ENCODE measurements around the gene SLC45A1. TPM values are rescaled to one million over a fixed set of nuclear protein-coding genes. Genes with fewer than 3 reads are reported as not detected.

SLC45A1 gene
- total RNA-seq, 3 donors from 2014 or later = 0.73 to 3.6 (median 1.9) TPM

DNA sequence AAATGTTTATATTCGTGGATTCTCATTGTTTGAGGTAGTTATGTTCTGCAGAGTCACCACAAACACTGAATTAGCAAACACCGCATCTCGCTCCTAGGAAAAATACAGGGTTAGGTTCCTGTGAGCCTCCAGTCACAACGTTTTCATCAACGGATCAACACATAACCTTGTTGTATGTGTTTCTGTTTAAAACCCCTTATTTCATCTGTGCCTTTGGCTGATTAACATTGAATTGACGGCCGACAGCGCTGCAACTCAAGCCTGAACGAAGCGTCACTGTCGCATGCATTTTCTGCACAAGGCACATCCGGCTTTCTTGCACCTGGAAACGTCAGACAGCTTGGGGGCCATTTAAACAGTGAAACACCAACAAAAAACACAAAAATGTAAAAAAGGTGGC, 8.4 kb downstream of the SLC45A1 start:
- no peaks in the 10 kb centered on the region for H3K36me3 ChIP-seq
- no peak for DNase-seq (ENCODE audit: low spot score in 2 of 2)
- intact Hi-C loops (cut with DNase I; ENCODE audit: low total_unique reads) = no loop called here
- H3K27me3 ChIP-seq = no peaks in the 10 kb centered on the region
- TF ChIP-seq, protein P1, sequence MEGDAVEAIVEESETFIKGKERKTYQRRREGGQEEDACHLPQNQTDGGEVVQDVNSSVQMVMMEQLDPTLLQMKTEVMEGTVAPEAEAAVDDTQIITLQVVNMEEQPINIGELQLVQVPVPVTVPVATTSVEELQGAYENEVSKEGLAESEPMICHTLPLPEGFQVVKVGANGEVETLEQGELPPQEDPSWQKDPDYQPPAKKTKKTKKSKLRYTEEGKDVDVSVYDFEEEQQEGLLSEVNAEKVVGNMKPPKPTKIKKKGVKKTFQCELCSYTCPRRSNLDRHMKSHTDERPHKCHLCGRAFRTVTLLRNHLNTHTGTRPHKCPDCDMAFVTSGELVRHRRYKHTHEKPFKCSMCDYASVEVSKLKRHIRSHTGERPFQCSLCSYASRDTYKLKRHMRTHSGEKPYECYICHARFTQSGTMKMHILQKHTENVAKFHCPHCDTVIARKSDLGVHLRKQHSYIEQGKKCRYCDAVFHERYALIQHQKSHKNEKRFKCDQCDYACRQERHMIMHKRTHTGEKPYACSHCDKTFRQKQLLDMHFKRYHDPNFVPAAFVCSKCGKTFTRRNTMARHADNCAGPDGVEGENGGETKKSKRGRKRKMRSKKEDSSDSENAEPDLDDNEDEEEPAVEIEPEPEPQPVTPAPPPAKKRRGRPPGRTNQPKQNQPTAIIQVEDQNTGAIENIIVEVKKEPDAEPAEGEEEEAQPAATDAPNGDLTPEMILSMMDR (IDR thresholded peaks at IDR 0.05) = no peak
- no peak for TF ChIP-seq POLR2A (IDR thresholded peaks at IDR 0.05)
- no peak for TF ChIP-seq POLR2AphosphoS5 (IDR thresholded peaks at IDR 0.05)
- no peaks in the 10 kb centered on the region for H3K4me1 ChIP-seq
- no peaks in the 10 kb centered on the region for H3K9me3 ChIP-seq
- H3K27ac ChIP-seq = no peak overlapping the region
- no peak overlapping the region for H3K4me3 ChIP-seq

DNA sequence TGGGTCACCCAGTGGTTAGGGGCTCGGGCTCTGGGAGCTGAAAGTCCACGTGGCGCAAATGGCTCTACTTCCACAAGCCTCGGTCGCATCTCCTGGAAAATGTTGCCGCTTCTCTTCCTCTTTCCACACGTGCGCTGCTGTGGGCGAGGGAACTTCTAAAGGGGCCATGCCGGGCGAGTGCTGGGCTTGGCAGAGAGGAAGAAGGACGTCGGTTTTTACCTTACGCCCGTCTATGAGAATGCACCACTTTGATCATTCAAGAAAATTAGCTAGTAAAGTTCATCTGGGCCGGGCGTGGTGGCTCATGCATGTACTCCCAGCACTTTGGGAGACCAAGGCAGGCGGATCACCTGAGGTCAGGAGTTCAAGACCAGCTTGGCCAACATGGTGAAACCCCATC, 10.4 kb downstream of the SLC45A1 start:
- H3K27me3 ChIP-seq = no peaks in the 10 kb centered on the region
- H3K36me3 ChIP-seq = no peaks in the 10 kb centered on the region
- intact Hi-C loops (cut with DNase I; ENCODE audit: low total_unique reads) = no loop called here
- no peak overlapping the region for H3K4me3 ChIP-seq
- H3K27ac ChIP-seq = no peak overlapping the region
- no peaks in the 10 kb centered on the region for H3K4me1 ChIP-seq
- no peak for DNase-seq (ENCODE audit: low spot score in 2 of 2)
- TF ChIP-seq POLR2A (IDR thresholded peaks at IDR 0.05) (no peak), POLR2AphosphoS5 (IDR thresholded peaks at IDR 0.05) (no peak)
- TF ChIP-seq, protein P1 (IDR thresholded peaks at IDR 0.05) = no peak
- H3K9me3 ChIP-seq = no peaks in the 10 kb centered on the region

DNA sequence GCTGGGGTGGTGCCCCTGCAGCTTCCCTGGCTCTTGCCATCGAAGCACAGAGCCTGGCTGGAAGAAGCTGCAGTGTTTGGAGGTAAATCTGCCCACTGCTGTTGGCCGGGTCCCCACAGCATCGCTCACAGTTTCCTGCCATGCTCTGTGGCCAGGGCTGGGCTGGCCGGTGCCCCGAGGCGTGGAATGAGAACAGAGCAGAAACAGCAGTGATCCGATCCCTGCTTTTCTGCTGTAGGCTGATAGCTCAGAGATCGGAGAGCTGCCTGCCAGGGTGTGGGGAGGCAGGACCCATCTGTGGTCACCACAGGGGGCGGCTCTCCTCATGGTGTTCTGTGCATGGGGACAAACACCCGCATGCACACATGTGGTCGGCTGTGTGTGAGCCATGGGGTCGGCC, 11.5 kb downstream of the SLC45A1 start:
- Histone ChIP-seq H3K36me3 (no peaks in the 10 kb centered on the region), H3K27ac (no peak overlapping the region)

DNA sequence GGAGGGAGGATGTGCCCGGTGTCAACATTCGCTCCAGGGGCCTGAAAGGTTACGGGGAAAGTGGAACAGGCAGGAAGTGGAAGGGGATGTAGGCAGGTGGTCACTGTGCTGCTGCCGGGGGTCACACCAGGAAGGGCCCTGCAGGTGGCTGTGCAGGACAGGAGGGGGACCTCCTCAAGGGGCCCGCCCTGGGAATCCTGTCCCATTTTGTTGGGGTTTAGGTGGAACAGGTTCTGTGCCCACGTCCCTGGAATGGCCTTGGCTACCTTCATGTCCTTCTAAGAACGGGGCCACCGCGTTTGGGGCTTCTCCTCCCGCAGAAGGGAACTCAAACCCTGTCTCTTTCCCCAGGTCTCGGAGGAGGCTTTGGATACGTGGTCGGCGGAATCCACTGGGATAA, 11.9 kb downstream of the SLC45A1 start:
- Histone ChIP-seq H3K36me3 (no peaks in the 10 kb centered on the region), H3K27ac (no peak overlapping the region), H3K27me3 (no peaks in the 10 kb centered on the region), H3K4me3 (no peak overlapping the region), H3K9me3 (no peaks in the 10 kb centered on the region), H3K4me1 (no peaks in the 10 kb centered on the region)
- intact Hi-C loops (cut with DNase I; ENCODE audit: low total_unique reads) = no loop called here
- no peak for DNase-seq (ENCODE audit: low spot score in 2 of 2)
- TF ChIP-seq POLR2A (IDR thresholded peaks at IDR 0.05) = no peak
- TF ChIP-seq, protein P1 (IDR thresholded peaks at IDR 0.05) = no peak
- TF ChIP-seq POLR2AphosphoS5 (IDR thresholded peaks at IDR 0.05) = no peak

More for the DNA sequence above, 11.5 kb downstream of the SLC45A1 start:
- DNase-seq (ENCODE audit: low spot score in 2 of 2) = no peak
- TF ChIP-seq, protein P1 (IDR thresholded peaks at IDR 0.05) = no peak
- no peak for TF ChIP-seq POLR2A (IDR thresholded peaks at IDR 0.05)
- TF ChIP-seq POLR2AphosphoS5 (IDR thresholded peaks at IDR 0.05) = no peak
- intact Hi-C loops (cut with DNase I; ENCODE audit: low total_unique reads) = no loop called here
- Histone ChIP-seq H3K27me3 (no peaks in the 10 kb centered on the region), H3K4me1 (no peaks in the 10 kb centered on the region), H3K4me3 (no peak overlapping the region), H3K9me3 (no peaks in the 10 kb centered on the region)

DNA sequence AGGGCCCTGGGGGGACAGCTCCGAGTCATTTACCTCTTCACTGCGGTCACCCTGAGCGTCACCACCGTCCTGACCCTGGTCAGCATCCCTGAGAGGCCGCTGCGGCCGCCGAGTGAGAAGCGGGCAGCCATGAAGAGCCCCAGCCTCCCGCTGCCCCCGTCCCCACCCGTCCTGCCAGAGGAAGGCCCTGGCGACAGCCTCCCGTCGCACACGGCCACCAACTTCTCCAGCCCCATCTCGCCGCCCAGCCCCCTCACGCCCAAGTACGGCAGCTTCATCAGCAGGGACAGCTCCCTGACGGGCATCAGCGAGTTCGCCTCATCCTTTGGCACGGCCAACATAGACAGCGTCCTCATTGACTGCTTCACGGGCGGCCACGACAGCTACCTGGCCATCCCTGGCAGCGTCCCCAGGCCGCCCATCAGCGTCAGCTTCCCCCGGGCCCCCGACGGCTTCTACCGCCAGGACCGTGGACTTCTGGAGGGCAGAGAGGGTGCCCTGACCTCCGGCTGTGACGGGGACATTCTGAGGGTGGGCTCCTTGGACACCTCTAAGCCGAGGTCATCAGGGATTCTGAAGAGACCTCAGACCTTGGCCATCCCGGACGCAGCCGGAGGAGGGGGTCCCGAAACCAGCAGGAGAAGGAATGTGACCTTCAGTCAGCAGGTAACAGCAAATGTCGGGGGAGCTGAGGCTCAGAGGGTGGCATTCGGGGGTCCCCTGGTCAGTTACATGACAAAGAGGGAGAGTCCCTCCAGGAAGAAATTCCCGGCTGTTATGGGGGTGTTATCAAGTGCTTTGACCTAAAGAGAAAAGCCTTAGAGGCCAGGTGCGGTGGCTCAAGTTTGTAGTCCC, 12.6 kb downstream of the SLC45A1 start:
- no peaks in the 10 kb centered on the region for H3K4me1 ChIP-seq
- no peaks in the 10 kb centered on the region for H3K36me3 ChIP-seq

More for the DNA sequence above, 12.6 kb downstream of the SLC45A1 start:
- H3K4me3 ChIP-seq = no peak overlapping the region
- no peaks in the 10 kb centered on the region for H3K27me3 ChIP-seq
- intact Hi-C loops (cut with DNase I; ENCODE audit: low total_unique reads) = no loop called here
- TF ChIP-seq POLR2AphosphoS5 (IDR thresholded peaks at IDR 0.05) = no peak
- TF ChIP-seq, protein P1 (IDR thresholded peaks at IDR 0.05) = no peak
- TF ChIP-seq POLR2A (IDR thresholded peaks at IDR 0.05) = no peak
- no peak overlapping the region for H3K27ac ChIP-seq
- H3K9me3 ChIP-seq = no peaks in the 10 kb centered on the region
- DNase-seq (ENCODE audit: low spot score in 2 of 2) = no peak
